ENCODE data around the gene SRGAP3. TPM values are rescaled to one million over a fixed set of nuclear protein-coding genes. Genes with fewer than 3 reads are reported as not detected.

Gene SRGAP3
- total RNA-seq, 4 donors from 2014 or later: 2.4 to 35.5 (median 8.2) TPM

DNA sequence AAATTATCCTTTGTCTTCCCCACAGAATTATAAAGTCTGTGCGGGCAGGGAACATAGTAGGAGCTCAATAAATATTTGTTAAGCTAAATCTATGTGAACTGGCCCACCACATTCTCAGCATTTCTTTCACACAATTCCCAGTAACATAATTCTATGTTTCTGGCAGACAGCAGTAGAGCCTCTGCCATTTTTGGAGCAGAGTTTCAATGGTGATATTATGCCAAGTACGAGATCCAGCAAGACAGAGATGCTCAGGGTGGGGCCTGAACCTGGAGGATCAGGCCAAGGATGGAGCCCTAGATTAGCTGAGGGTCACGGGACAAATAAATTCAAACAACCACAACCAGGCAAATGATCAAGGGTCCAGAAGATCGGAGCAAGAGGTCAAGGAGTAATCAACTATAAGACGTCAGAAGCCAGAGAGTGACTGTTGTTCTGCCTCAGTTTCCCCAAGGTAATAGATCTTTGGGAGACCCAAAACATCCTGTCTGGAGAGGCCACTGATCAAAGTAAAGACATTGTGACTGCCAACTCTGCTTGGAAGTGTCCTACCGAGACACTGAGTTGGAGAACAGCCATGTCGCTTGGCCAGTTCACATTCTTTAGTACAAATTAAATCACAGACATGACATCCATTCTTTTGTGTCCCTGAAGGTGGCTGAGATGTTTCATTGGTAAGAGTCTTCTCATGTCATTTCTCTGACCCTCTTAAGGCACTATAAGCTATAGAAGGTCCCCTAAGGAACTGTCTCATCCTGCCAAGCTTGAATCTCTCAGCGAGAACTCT is 15.4 kb downstream of the SRGAP3 start:
- Histone ChIP-seq H3K27ac (no peak overlapping the region), H3K4me3 (no peak overlapping the region), H3K4me1 (no peaks in the 10 kb centered on the region), H3K36me3 (no peaks in the 10 kb centered on the region), H3K9me3 (no peaks in the 10 kb centered on the region), H3K27me3 (no peaks in the 10 kb centered on the region)
- TF ChIP-seq POLR2A (IDR thresholded peaks at IDR 0.05): no peak
- TF ChIP-seq, protein P1, sequence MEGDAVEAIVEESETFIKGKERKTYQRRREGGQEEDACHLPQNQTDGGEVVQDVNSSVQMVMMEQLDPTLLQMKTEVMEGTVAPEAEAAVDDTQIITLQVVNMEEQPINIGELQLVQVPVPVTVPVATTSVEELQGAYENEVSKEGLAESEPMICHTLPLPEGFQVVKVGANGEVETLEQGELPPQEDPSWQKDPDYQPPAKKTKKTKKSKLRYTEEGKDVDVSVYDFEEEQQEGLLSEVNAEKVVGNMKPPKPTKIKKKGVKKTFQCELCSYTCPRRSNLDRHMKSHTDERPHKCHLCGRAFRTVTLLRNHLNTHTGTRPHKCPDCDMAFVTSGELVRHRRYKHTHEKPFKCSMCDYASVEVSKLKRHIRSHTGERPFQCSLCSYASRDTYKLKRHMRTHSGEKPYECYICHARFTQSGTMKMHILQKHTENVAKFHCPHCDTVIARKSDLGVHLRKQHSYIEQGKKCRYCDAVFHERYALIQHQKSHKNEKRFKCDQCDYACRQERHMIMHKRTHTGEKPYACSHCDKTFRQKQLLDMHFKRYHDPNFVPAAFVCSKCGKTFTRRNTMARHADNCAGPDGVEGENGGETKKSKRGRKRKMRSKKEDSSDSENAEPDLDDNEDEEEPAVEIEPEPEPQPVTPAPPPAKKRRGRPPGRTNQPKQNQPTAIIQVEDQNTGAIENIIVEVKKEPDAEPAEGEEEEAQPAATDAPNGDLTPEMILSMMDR (IDR thresholded peaks at IDR 0.05): no peak
- DNase-seq: no peak
- intact Hi-C loops (cut with DNase I; ENCODE audit: low total_unique reads): no loop called here

DNA sequence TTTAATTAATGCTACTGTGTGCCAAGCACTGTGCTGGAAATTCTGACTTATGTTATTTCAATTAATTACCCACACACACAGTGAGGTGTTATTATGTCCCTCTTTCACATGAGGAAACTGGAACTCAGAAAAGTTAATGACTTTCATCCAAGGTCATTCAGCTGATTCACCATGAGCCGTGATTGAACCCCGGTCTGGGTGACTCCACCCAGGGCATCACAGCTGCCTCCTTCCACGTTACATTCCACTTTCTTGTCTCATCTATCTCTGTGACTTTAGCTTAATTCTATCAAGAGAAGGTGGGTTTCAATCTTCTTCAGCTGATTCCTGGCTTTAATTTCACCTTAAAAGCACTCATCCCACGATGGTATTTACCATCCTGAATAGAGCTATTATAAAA is 16.3 kb downstream of the SRGAP3 start:
- H3K9me3 ChIP-seq: no peaks in the 10 kb centered on the region

GRCh38 chr3:9231937-9232336 is 17.5 kb downstream of the SRGAP3 start:
- DNase-seq: no peak
- Histone ChIP-seq H3K4me3 (no peak overlapping the region), H3K4me1 (peaks cover 0 to 2% of the 10 kb centered on the region in 2 donors), H3K36me3 (no peaks in the 10 kb centered on the region), H3K9me3 (no peaks in the 10 kb centered on the region), H3K27ac (no peak overlapping the region), H3K27me3 (no peaks in the 10 kb centered on the region)
- intact Hi-C loops (cut with DNase I; ENCODE audit: low total_unique reads): no loop called here
- TF ChIP-seq POLR2A (IDR thresholded peaks at IDR 0.05): no peak
- TF ChIP-seq, protein P1 (IDR thresholded peaks at IDR 0.05): no peak

More for the DNA sequence above, 16.3 kb downstream of the SRGAP3 start:
- Histone ChIP-seq H3K27ac (no peak overlapping the region), H3K36me3 (no peaks in the 10 kb centered on the region), H3K27me3 (no peaks in the 10 kb centered on the region), H3K4me1 (no peaks in the 10 kb centered on the region), H3K4me3 (no peak overlapping the region)
- intact Hi-C loops (cut with DNase I; ENCODE audit: low total_unique reads): no loop called here
- DNase-seq: no peak
- no peak for TF ChIP-seq POLR2A (IDR thresholded peaks at IDR 0.05)
- TF ChIP-seq, protein P1 (IDR thresholded peaks at IDR 0.05): no peak

DNA sequence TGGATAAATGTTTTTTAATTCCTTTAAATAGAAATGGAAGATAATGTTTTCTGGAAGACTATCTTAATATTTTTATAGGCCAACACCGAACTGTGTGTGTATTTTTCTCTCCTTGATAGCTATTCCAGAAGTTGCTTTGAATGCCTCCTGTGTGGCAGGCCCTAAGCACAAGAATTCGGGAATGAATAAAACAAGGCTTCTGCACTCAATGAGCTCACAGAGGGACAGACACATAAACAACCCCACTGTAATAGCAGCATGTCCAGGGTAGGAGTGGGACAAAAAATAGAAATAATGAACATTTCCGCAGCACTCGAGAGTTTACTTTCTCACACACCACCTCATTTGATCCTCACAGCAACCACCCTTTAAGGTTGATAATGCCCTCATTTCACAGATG is 18.0 kb downstream of the SRGAP3 start:
- intact Hi-C loops (cut with DNase I; ENCODE audit: low total_unique reads): no loop called here
- no peaks in the 10 kb centered on the region for H3K9me3 ChIP-seq
- TF ChIP-seq, protein P1 (IDR thresholded peaks at IDR 0.05): no peak
- TF ChIP-seq POLR2A (IDR thresholded peaks at IDR 0.05): no peak
- H3K4me3 ChIP-seq: no peak overlapping the region
- H3K27ac ChIP-seq: peak overlapping the region in 1 of 2 donors; percentile 18
- H3K27me3 ChIP-seq: no peaks in the 10 kb centered on the region
- H3K36me3 ChIP-seq: no peaks in the 10 kb centered on the region
- peaks cover 0 to 7% of the 10 kb centered on the region in 2 donors for H3K4me1 ChIP-seq
- no peak for DNase-seq

DNA sequence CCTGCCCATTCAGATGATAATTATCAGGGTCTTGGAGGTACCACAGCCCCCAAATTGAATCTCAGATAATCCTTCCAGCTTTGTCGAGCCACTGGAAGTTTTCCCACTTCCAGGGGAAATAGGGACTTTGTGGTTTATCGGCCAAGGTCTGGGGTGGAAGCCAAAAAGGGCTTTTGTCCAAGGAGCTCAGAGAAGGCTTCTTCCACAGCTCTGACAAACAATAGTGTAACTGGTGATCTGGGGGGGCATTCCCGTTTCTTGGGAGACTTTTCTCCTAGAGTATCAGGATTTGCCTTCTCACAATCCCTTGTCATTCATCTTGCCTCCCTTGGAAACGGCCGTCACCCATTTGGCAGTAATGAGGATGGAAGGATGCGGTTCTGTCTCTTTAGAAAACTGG is 18.4 kb downstream of the SRGAP3 start:
- H3K27me3 ChIP-seq: no peaks in the 10 kb centered on the region
- DNase-seq: no peak
- H3K4me3 ChIP-seq: no peak overlapping the region
- intact Hi-C loops (cut with DNase I; ENCODE audit: low total_unique reads): no loop called here
- H3K4me1 ChIP-seq: peaks cover under 1 to 8% of the 10 kb centered on the region in 2 donors
- TF ChIP-seq POLR2A (IDR thresholded peaks at IDR 0.05): no peak
- TF ChIP-seq, protein P1 (IDR thresholded peaks at IDR 0.05): no peak
- no peaks in the 10 kb centered on the region for H3K36me3 ChIP-seq
- peak overlapping the region in 1 of 2 donors; percentile 18 for H3K27ac ChIP-seq
- H3K9me3 ChIP-seq: no peaks in the 10 kb centered on the region

Measured in uterus (tissue), 4 donors.